NCI-H460 (cell line): ENCODE data around the gene GAB4. TPM values are rescaled to one million over a fixed set of nuclear protein-coding genes. Genes with fewer than 3 reads are reported as not detected.
"Not testable (repeated sequence)": the region's sequence is repeated elsewhere in the genome, so short reads cannot be mapped to it uniquely, and the experiment has no call there.

Experiments used
- DNase-seq: peaks from one replicate; pipeline ENCODE4 v3.0.0-alpha.2; 2016; ENCODE audit warnings: low read depth; ENCODE audit errors: extremely low read depth
- total RNA-seq: library from RNA; depleted of rRNA; stranded (reverse); fragments of >200 nt; shearing (Covaris generic); gene quantifications from 2 replicates; pipeline ENCODE4 v1.2.3, GENCODE V29; 2014

GAB4 gene
- total RNA-seq, 1 experiment from 2014 or later = not detected

DNA sequence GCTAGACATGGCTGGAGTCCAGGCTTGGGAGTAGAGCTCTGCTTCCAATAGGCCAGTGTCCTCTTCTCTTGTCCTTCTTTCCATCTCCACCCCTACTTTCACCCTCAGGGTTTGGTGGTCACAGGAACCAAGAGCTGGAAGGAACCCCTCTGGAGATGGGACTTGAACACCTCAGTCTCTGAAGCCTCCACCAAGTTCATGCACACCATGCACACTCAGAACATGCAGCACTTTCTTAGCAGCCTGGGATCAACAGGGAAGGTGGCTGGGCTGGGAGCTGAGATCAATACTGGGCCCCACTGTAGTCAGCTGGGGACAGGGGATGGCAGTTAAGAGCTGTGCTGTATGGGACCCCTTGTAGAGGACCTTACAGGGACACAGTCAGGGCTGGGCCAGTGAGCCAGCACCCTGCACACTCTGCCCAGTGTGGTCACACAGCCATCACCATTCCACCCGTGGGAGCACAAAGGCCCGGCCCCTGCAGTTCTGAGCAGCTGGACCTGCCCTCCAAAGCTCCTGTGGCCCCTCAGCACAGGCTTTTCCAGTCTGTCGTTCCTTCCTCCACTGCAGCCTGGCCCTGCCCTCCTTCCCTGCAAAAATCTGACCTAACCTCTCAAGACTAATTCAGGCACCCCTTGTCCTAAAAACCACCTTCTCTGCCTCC, 47.7 kb downstream of the GAB4 start:
- DNase-seq = no peak

DNA sequence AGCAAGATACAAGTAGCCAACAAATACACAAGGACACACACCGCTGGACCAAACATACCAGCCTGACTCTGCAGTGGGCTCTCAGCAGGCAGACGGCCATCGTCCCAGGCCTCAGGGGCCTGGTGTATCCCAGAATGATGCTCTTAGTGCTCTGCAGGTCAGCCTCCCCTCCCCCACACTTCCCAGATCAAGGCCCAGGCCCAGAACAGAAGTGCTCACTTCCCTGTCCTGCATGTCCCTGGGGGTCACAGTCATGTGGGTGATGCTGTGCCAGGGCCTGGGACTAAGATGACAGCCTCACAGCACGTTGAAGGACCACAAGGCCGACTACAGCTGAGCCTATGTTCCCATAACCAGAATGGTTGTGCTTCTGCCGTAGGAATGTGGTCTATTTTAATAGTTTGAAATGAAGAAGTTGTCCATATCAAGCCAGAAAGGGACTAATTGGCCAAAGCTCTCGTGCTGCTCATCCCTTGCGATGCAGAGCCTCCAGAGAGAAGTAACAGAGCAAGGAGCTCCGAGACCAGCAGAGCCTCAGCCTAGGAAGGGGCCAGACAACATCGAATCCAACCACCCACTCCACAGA, 48.6 kb downstream of the GAB4 start:
- no peak for DNase-seq

DNA sequence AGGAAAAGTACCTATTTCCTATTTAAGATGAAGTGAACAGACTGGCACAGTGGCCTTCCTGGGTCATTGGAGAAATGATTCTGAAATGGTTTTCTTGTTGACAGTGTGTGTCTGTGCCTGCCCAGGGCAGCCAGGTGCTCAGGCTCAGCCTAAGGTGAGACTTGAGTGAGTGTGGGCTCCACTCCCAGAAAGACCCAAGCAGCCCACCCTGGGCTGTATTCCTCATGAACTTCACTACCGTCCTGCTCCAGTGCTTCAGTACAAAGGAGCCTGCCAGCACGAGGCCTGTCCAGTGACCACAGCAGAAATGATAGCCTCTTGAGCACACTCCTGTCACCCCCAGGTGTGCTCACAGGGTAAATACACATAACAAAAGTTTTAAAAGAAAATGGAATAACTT, 49.5 kb downstream of the GAB4 start:
- no peak for DNase-seq

DNA sequence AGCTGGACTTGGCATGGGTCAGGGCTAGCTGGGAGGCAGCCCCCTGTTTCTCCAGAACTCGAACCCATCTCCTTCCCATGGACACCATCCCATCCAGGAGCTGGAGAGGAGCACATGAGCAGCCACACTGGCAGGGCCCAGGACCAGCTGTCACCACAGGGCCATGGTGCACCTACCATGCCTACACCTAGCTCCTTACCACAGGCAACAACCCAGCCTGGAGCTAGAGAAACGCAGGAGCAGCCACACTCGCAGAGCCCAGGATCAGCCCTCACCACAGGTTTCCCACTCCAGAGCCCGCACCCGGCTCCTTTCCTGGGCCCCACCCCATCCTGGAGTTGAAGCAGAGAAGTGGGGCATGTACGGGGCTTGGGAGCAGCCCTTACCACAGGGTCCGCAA, 50.2 kb downstream of the GAB4 start:
- no peak for DNase-seq

DNA sequence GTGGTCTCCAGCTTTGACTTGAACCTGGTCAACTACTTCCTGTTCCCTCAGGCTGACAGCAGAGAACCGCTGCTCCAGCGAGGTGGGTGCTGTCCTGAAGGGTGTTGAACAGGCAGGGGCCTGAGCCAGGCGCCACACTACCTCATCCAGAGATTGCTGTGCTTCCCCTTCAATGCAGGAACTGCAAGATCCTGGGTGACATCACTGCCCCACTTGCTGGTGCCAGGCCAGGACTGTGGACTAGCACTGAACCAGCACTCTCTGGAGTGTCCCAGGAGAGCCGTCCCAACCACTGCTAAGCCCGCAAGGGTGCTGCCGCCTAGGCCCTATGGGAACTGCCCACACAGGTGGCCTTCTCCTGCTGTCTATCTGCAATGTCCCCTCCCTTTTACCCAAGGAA, 51.7 kb downstream of the GAB4 start:
- no peak for DNase-seq

DNA sequence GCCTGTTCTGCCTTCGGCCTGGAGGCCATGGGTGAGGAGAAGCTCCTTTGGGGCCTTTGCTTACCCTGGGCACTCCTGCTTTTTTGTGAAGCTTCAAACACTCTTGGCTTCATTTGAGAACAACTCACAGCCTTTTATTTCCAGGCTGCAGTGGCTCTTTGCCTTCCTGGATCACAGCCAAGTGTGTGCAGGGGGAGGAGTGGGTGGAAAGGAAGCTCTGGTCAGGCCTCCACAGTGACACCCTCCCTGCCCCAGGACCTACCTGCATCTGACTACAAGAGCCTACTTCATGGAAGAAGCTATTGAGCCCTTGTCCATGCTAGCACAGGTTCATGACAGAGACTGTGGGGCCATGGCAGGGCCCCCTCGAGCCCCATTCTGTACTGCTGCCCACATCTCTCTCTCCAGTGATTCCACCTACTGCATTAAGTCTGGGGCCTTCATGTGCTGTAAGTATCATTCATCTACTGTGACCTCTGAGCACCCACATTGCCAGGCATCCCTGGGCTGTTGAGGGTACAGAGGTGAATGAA, 52.3 kb downstream of the GAB4 start:
- DNase-seq = no peak

DNA sequence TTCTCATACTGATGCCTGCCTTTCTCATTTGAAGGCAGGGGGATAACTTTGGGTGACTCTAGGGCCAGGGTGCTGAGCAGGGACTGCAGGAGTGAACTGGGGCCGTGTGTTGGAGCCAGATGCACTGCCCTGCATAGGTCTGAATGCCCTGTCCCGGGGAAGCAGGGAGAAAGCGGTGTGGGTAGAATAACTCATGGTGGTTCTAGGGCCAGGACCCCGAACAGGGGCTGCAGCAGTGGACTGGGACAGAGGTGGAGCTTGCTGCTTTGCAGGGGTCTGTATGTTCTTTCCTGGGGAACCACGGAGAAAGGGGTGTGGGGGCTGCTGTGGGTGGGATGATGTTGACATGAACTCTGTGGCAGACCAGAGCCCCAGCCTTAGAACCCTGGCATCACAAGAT, 52.9 kb downstream of the GAB4 start:
- DNase-seq = no peak

DNA sequence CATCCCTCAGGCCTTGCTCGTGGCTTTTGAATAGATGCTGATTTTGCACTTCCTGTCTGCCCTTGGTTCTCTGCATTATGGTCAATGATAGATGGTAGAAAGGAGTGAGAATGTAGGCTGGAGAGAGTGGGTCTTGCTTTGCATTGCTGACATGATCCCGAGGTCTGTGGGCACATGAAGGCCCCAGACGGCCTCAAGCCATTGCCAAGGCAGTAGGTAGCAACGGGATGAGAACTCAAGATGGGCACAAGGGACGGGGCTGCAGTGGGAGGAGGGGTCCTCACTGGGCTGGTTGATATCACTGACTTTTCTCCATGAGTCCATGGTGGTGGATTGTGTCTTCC, 54.0 kb downstream of the GAB4 start:
- DNase-seq = no peak

DNA sequence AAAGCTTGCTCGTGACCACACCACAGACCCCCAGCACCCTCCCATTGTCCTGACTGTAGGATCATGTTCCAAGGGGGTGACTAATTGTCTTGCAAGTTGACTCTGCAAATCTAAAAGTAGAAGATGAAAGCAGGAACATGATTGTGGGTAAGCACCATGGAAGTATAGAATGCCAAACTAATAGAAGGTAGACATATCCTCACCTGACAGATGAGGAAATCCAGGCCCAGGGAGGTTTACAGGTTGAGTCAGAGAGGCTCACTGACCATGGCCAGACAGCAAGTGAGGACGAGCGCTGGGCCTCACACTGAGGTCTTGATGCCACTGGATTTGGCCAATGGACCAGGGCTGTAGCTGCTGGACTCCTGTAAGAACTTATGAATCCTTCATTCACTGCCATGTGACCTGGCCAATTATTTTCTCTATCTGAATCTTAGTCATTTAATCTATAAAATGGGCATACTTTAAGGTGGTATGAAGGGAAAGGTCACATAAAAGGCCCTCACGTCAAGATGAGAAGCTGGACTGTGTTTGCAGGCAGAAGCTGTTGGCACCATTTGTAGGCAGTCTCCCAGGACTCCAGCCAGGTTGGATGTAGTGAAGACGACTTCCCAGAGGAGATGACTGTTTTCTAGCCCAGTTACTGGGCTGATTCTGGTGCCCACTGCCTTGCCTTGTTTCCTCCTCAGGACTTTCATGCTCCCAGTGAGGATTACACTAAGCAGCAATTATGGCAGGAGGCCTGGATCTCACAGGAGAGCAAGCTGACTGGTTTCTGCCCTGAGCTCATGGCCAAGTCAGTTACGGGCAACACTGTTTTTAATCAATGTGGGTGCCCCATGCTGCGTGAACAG, 54.6 kb downstream of the GAB4 start:
- DNase-seq = no peak

DNA sequence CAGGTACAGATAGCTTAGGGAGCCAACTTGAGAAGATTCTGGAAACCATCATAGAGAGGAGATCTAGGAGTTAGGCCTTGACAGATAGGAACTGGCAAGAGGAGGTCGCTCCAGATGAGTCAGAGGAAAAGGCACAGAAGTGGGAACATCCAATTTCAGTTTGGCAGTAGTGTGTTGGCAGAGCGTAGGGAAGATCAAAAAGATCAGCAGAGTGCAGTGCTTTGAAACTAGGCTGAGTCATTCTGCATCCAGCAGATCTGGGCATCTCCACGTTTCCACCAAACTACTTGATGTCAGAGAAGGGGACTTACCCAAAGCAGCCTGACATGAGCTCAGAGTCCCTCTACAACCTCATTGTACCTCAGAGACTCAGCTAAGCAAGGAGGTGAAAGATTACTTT, 58.5 kb downstream of the GAB4 start:
- no peak for DNase-seq

DNA sequence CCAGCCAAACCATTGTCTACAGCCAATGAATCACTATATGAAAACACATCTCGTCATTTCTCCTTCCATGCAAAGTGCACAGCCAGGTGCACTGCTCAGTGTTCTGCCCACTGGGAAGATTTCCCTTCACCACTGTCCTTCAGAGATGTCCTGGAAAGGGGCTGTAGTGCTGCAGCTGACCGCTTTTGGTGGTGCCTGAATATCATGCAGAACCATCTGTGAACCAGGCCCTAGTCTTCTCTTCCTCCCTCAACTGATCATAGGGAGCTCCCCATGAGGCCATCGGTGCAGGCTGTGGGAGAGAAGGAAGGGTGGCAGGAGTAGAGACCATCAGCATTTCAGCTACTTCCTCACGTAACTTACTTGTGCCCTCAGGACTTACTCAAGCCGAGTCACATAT, 70.2 kb downstream of the GAB4 start:
- DNase-seq = no peak

DNA sequence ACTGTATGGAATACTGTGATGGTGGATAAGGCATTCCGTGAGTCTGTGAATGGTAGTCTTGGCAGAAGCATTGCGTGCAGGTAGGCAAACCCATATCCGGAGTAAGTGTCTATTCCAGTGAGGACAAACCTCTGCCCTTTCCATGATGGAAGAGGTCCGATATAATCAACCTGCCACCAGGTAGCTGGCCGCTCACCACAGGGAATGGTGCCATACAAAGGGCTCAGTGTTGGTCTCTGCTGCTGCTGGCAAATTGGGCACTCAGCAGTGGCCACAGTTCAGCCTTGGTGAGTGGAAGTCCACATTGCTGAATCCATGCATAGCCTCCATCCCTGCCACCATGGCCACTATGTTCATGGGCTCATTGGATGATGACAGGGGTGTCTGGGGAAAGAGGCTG, 70.8 kb downstream of the GAB4 start:
- not testable (repeated sequence) for DNase-seq

DNA sequence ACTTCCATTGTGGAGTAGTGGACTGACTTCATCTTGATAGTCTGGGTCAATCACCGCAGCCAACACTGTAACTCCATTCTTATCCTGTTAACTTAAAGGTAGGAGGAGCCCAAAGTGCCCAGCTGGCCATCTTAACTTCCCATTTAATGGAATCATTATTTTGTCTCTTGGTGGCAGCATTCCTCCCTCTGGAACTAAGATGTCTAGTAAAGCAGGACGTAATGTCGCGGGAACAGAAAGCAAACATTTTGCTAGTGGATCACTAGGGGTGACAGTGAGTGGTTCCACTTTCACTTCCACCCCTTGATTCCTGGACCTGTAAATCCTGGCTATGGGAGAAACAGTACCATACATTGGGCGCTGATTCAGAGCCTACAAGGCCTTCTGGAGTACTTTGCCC, 71.4 kb downstream of the GAB4 start:
- no peak for DNase-seq

DNA sequence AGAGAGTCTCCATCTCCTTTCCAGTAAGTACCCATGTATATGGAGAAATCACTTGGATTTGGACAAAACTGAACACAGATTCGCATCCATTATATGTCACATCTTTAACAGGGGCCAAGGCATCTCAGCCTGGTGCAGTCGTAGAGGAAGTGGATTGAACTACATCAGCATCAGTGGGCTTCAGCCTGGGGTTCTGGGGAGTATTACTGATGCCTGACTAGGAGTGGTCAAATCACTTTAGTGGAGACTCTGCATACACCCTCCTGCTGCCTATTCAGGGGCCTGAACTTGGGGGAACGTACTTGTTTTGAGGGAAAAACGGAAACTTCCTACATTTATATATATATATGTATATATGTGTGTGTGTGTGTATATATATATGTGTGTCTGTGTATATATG, 72.8 kb downstream of the GAB4 start:
- DNase-seq = no peak

DNA sequence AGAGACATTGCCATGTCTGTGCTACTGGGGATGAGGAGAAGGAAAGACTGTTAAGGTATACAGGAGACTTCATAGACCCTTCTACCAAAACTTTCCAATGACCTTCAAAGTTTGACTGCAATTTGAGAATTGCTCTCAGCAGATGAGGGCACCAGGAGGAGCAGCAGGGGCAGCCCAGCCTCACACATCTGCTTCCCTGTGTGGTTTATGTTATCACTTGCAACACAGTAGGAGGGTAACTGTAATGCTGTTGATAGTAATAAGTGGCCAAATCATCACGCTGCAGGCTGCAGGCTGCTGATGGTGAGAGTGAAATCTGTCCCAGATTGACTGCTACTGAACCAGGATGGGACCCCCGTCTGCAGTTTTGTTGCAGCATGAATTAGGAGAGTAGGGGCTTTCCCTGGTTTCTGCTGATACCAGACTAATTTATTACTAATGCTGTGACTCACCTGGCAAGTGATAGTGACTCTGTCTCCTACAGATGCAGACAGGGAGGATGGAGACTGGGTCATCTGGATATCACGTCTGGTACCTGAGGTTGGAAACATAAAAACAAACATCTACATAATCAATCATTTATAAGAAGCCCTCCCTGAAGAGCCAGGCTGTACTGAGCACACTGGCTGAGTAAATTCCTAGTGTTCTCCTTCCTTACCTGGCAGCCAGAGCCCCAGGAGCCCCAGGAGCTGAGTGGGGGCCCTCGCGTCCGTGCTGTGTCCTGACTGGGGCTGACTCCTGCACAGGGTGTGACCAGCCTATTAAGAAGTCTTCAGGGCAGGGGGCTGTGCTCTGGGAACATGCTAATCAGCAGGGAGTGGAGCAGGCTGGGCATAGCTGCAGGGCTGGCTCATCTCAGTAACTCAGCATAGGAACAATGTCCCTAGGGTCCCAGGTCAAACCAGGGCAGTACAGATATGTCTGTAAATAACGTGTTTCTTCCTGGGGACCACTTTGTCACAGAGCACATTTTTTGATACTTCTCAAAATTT, 74.4 kb downstream of the GAB4 start:
- DNase-seq = no peak

DNA sequence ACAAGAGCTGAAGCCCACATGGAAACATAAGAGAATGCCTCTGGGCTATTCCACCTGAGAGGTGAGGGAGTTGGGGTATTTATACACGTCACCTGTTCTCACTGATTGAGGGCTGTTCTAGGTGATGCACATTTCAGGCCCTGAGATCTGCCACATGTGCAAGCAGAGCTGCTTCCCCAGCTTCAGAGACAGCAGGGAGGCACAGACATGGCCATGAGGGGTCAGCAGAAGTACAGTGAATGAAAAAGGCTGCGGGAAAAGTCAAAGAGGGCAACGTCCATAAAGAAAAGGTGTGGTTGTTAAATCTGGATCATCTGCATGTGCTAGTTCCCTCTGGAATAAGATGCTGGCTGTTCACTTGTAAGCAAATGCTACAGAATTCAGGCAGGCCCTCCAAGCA, 75.4 kb downstream of the GAB4 start:
- no peak for DNase-seq

DNA sequence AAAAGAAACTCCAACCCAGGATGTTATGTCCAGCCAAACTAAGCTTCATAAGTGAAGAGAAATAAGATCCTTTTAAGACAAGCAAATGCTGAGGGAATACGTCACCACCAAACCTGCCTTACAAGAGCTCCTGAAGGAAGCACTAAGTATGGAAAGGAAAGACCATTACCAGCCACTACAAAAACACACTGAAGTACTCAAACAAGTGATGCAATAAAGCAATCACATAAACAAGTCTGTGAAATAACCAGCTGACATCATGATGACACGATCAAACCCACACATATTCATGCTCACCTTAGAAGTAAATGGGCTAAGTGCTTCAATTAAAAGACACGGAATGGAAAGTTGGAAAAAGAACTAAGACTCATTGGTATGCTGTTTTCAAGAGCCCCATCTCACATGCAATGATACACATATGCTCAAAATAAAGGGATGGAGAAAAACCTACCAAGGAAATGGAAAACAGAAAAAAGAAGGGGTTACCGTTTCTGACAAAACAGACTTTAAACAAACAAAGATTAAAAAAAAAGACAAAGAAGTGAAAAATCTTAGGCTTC, 82.5 kb downstream of the GAB4 start:
- no peak for DNase-seq

DNA sequence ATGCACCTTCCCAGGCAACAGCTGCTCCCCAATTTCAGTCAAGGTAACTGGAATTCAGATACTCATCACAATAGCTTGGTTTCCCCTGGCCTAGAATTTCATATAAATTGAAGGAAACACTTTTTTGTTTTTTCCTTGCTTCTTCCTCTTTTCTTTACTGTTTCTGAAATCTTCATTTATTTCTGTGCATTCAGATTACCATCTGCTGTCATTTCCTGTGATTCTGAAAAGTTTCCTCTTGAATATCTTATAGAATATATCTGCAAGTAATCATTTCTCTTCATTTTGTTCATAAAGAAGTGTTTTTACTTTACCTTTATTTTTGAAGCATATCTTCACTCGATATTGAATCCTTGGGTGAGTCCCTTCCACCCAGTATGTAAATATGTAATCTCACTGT, 85.3 kb downstream of the GAB4 start:
- DNase-seq = no peak

DNA sequence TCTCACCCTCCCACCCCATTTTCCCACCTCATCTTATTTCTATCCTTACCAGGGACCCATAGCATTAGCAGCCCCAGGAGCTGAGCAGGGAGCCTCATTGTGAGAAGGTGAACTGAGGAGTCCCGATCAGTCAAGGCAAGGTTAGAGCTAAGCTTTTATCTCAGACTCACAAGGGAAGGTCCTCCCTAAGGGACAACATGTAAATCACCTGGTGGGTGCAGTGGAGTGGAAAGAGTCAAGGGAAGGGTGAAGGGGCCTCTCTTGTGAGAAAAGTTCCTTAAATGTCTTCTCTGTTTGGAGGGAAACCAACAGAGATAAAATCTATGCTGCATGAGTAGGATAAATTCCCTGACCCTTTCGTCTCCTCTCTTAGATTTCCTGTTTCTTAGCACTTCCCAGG, 85.9 kb downstream of the GAB4 start:
- no peak for DNase-seq
